CD14-positive monocyte (primary cell): ENCODE data around the gene KBTBD8. TPM values are rescaled to one million over a fixed set of nuclear protein-coding genes. Genes with fewer than 3 reads are reported as not detected.
A peak's percentile ranks its signal among the peaks of the same experiment; 100 is the strongest.

Experiments
- DNase-seq, 3 donors: peaks; one replicate each; pipeline ENCODE4 v3.0.0-alpha.2; 2011 to 2022
- H2AFZ ChIP-seq: 2 replicates; pipeline ENCODE4 v1.6.0; 2012; ENCODE audit warnings: mild to moderate bottlenecking, low read depth, low read length, inconsistent platforms; ENCODE audit not compliant: insufficient read depth, poor library complexity, severe bottlenecking
- H3K27ac ChIP-seq, 2 donors: 1 replicate in 1 of 2; 2 replicates in 1 of 2; pipeline ENCODE4 v1.5.1; 2012 to 2013; ENCODE audit warnings: low read length in 2 of 2, control low read depth in 1 of 2, inconsistent platforms in 1 of 2, low read depth in 1 of 2, mild to moderate bottlenecking in 1 of 2
- H3K27me3 ChIP-seq, 2 donors: one replicate each; pipeline versions ENCODE4 v1.6.0 to v1.6.1; 2011 to 2013; ENCODE audit warnings: low read length in 2 of 2; ENCODE audit not compliant: control insufficient read depth in 2 of 2, insufficient read depth in 2 of 2
- H3K36me3 ChIP-seq, 2 donors: replicated peaks in 1 of 2; 1 replicate in 1 of 2; 2 replicates in 1 of 2; pipeline versions ENCODE4 v1.5.1 to v1.6.1; 2012 to 2013; ENCODE audit warnings: low read length in 2 of 2, control low read depth in 1 of 2, inconsistent platforms in 1 of 2, mild to moderate bottlenecking in 1 of 2; ENCODE audit not compliant: insufficient read depth in 2 of 2, control insufficient read depth in 1 of 2
- H3K4me1 ChIP-seq, 2 donors: 1 replicate in 1 of 2; 2 replicates in 1 of 2; pipeline versions ENCODE4 v1.5.1 to v1.6.1; 2012 to 2013; ENCODE audit warnings: low read length in 2 of 2, control low read depth in 1 of 2, inconsistent platforms in 1 of 2, mild to moderate bottlenecking in 1 of 2, moderate library complexity in 1 of 2; ENCODE audit not compliant: insufficient read depth in 2 of 2, control insufficient read depth in 1 of 2
- H3K4me2 ChIP-seq: replicated peaks from 2 replicates; pipeline ENCODE3; 2012; ENCODE audit warnings: low read length, moderate library complexity, mild to moderate bottlenecking; ENCODE audit not compliant: poor library complexity, severe bottlenecking; ENCODE audit errors: extremely low read depth
- H3K4me3 ChIP-seq, 3 experiments: fragments of 200-600 bp in 1 of 3; sonication (generic) in 1 of 3; replicated peaks in 1 of 3; 1 replicate in 2 of 3; 2 replicates in 1 of 3; pipeline ENCODE4 v1.5.1; 2011 to 2013; ENCODE audit warnings: low read length in 3 of 3, mild to moderate bottlenecking in 3 of 3, control low read depth in 2 of 3, low read depth in 2 of 3, inconsistent platforms in 1 of 3, moderate library complexity in 1 of 3
- H3K79me2 ChIP-seq: 2 replicates; pipeline ENCODE4 v1.6.0; 2012; ENCODE audit warnings: mild to moderate bottlenecking, control low read depth, inconsistent platforms, low read length, moderate library complexity; ENCODE audit not compliant: insufficient read depth
- H3K9ac ChIP-seq: 2 replicates; pipeline ENCODE4 v1.6.0; 2017; ENCODE audit warnings: low read length, mild to moderate bottlenecking; ENCODE audit not compliant: insufficient read depth, poor library complexity, severe bottlenecking
- H3K9me3 ChIP-seq, 2 donors: replicated peaks in 1 of 2; 1 replicate in 1 of 2; 2 replicates in 1 of 2; pipeline versions ENCODE4 v1.5.1 to v1.6.1; 2012 to 2013; ENCODE audit warnings: low read length in 2 of 2, control low read depth in 1 of 2; ENCODE audit not compliant: control insufficient read depth in 1 of 2, insufficient read depth in 1 of 2
- H4K20me1 ChIP-seq: 2 replicates; pipeline ENCODE4 v1.6.0; 2012; ENCODE audit warnings: mild to moderate bottlenecking, low read length, control low read depth, moderate library complexity; ENCODE audit not compliant: insufficient read depth
- H3K27ac Mint-ChIP-seq, 7 donors: one replicate each; pipeline ENCODE4 v1.8.0; 2020; ENCODE audit warnings: mild to moderate bottlenecking in 7 of 7, mixed read lengths in 7 of 7, moderate library complexity in 6 of 7, inconsistent platforms in 2 of 7
- H3K27me3 Mint-ChIP-seq, 3 donors: one replicate each; pipeline ENCODE4 v1.8.0; 2021 to 2022; ENCODE audit warnings: low read depth in 3 of 3, mild to moderate bottlenecking in 3 of 3, mixed read lengths in 3 of 3, moderate library complexity in 3 of 3, inconsistent platforms in 1 of 3
- H3K36me3 Mint-ChIP-seq, 2 donors: one replicate each; pipeline ENCODE4 v1.8.0; 2020; ENCODE audit warnings: mixed read lengths in 2 of 2, inconsistent platforms in 1 of 2, mild to moderate bottlenecking in 1 of 2
- H3K4me1 Mint-ChIP-seq: one replicate; pipeline ENCODE4 v1.8.0; 2020; ENCODE audit warnings: mild to moderate bottlenecking, mixed read lengths
- H3K4me3 Mint-ChIP-seq, 2 donors: one replicate each; pipeline ENCODE4 v1.8.0; 2020; ENCODE audit warnings: mild to moderate bottlenecking in 2 of 2, mixed read lengths in 2 of 2, moderate library complexity in 1 of 2
- H3K9me3 Mint-ChIP-seq, 7 donors: one replicate each; pipeline ENCODE4 v1.8.0; 2020 to 2022; ENCODE audit warnings: mixed read lengths in 7 of 7, mild to moderate bottlenecking in 6 of 7, moderate library complexity in 6 of 7, inconsistent platforms in 2 of 7
- WGBS: methylation state at CpG from one replicate; pipeline ENCODE4 v1.1.5; 2013; ENCODE audit warnings: missing lambda C conversion rate; ENCODE audit not compliant: insufficient coverage; 5-methylcytosine and 5-hydroxymethylcytosine counted together
- intact Hi-C, 2 donors: fragments of 100-400 bp; cut with micrococcal nuclease; formaldehyde crosslinking; loops; one replicate each; pipeline versions ENCODE4 v1.15.0 to v1.15.1; 2023
- polyA plus RNA-seq, 3 donors: library from polyadenylated mRNA; depleted of rRNA in 1 of 3; unstranded in 2 of 3; stranded (reverse) in 1 of 3; fragments of 300-500 nt in 2 of 3; fragments of >200 nt in 1 of 3; fragmentation: Illumina TruSeq in 2 of 3; gene quantifications; 1 replicate in 2 of 3; 2 replicates in 1 of 3; pipeline ENCODE4 v1.2.3, GENCODE V29; 2012 to 2021
- TF ChIP-seq, protein P1 (sequence below): fragments of 200-600 bp; IDR thresholded peaks from one replicate; pipeline ENCODE4 v1.8.0; 2022; ENCODE audit warnings: antibody characterized with exemption, mild to moderate bottlenecking

KBTBD8 gene
- polyA plus RNA-seq, 3 donors: 3.0 to 11.7 (median 3.2) TPM

DNA sequence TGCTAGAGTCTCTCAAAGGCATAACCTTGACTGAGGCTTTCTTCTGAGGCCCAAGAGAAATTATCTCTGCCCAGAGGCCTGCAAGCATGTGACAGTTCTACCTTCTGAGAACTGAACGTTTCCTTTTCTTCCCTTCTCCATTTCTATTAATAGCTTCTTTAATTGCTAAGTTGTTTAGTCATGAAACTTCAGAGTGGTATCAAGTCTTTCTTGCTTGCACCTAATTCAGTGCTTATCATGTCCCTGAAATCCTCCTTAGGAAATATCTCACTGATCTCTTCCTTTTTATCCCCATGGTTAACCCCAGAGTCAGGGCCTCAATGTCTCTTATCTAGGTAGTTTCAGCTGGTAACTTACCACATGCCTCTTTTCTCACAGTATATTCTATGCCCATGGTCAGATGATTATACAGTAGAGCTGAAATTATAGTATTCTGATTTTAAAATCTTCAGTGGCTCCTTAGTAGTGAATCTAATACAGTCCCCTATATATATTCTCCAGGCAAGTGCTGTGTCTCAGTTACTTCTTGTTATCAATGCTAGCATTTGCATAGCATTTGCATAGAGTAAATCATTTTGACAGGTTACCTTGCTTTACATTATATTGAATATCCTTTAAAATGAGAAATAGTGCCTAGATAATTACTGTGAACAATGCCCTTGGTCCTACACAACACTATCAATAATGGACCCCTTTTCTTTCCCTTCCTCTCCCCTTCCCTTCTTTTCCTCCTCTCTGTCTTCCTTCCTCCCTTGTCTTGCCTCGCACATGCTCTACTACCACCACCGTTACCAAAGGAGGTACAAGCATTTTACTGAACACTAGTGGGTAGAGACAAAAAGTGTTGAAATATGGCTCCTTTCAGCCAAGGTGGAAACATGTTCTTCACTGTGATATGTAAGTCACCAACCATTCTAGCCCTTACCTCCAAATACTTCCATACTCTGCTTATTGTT lies 33.0 kb downstream of the KBTBD8 start:
- H3K27ac ChIP-seq: no peak overlapping the region
- peaks cover 7 to 12% of the 10 kb centered on the region in 2 donors for H3K4me1 ChIP-seq
- intact Hi-C loops: loop anchor here in 1 of 2 donors (5.0 kb wide), 1 partner anchor 59 kb away; no protein-coding TSS in a partner anchor
- DNase-seq: no peak
- Mint-ChIP-seq H3K4me3 (peak overlapping the region in 1 of 2 donors; percentile 61), H3K4me1 (peaks cover 12% of the 10 kb centered on the region), H3K9me3 (peaks cover 0 to 4% (median 1%) of the 10 kb centered on the region in 7 donors), H3K27me3 (peaks cover 0 to 7% (median 6%) of the 10 kb centered on the region in 3 donors), H3K27ac (peak overlapping the region in 3 of 7 donors; percentile 44 to 74 (median 52)), H3K36me3 (no peaks in the 10 kb centered on the region)
- no peak overlapping the region for H2AFZ ChIP-seq
- H3K4me2 ChIP-seq: no peak overlapping the region
- no peaks in the 10 kb centered on the region for H3K36me3 ChIP-seq
- TF ChIP-seq, protein P1, sequence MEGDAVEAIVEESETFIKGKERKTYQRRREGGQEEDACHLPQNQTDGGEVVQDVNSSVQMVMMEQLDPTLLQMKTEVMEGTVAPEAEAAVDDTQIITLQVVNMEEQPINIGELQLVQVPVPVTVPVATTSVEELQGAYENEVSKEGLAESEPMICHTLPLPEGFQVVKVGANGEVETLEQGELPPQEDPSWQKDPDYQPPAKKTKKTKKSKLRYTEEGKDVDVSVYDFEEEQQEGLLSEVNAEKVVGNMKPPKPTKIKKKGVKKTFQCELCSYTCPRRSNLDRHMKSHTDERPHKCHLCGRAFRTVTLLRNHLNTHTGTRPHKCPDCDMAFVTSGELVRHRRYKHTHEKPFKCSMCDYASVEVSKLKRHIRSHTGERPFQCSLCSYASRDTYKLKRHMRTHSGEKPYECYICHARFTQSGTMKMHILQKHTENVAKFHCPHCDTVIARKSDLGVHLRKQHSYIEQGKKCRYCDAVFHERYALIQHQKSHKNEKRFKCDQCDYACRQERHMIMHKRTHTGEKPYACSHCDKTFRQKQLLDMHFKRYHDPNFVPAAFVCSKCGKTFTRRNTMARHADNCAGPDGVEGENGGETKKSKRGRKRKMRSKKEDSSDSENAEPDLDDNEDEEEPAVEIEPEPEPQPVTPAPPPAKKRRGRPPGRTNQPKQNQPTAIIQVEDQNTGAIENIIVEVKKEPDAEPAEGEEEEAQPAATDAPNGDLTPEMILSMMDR: no peak
- no peaks in the 10 kb centered on the region for H4K20me1 ChIP-seq
- no peak overlapping the region for H3K9ac ChIP-seq
- H3K9me3 ChIP-seq: no peaks in the 10 kb centered on the region
- H3K4me3 ChIP-seq: no peak overlapping the region
- no peaks in the 10 kb centered on the region for H3K27me3 ChIP-seq
- no peaks in the 10 kb centered on the region for H3K79me2 ChIP-seq
- WGBS: no CpG with 5 or more reads among the region's 3 CpGs

DNA sequence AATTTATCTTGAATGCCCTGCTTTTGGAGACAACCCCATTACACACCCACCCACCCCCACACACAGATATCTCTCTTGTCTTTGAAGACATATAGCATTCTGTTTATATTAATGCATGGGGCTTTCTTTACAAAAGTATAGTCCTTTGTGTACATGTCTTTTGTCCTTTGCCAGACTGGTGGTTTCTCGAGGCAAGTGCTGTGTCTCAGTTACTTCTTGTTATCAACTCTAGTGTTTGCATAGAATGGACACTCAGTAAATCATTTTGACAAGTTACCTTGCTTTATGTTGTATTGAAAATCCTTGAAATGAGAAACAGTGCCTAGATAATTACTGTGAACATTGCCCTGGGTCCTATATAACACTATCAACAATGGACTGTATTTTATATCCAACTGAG lies 33.9 kb downstream of the KBTBD8 start:
- H3K27ac ChIP-seq: no peak overlapping the region
- no peak overlapping the region for H3K4me3 Mint-ChIP-seq
- TF ChIP-seq, protein P1: no peak
- no peaks in the 10 kb centered on the region for H3K36me3 ChIP-seq
- DNase-seq: no peak
- H4K20me1 ChIP-seq: no peaks in the 10 kb centered on the region
- H3K4me1 ChIP-seq: peaks cover 7 to 12% of the 10 kb centered on the region in 2 donors
- H3K27me3 ChIP-seq: no peaks in the 10 kb centered on the region
- peaks cover 0 to 4% (median 1%) of the 10 kb centered on the region in 7 donors for H3K9me3 Mint-ChIP-seq
- H3K4me2 ChIP-seq: no peak overlapping the region
- H3K4me1 Mint-ChIP-seq: peaks cover 12% of the 10 kb centered on the region
- peaks cover 0 to 7% (median 6%) of the 10 kb centered on the region in 3 donors for H3K27me3 Mint-ChIP-seq
- H3K27ac Mint-ChIP-seq: no peak overlapping the region
- H3K36me3 Mint-ChIP-seq: no peaks in the 10 kb centered on the region
- H3K4me3 ChIP-seq: no peak overlapping the region
- intact Hi-C loops: loop anchor here in 1 of 2 donors (5.0 kb wide), 1 partner anchor 60 kb away; no protein-coding TSS in a partner anchor
- WGBS: no CpG with 5 or more reads among the region's 1 CpG
- no peaks in the 10 kb centered on the region for H3K79me2 ChIP-seq
- H3K9ac ChIP-seq: no peak overlapping the region
- no peak overlapping the region for H2AFZ ChIP-seq
- no peaks in the 10 kb centered on the region for H3K9me3 ChIP-seq
